Vagina (tissue), 2 donors: Measurements from ENCODE around the gene DBH. TPM values are rescaled to one million over a fixed set of nuclear protein-coding genes. Genes with fewer than 3 reads are reported as not detected.
"Not testable (repeated sequence)": the region's sequence is repeated elsewhere in the genome, so short reads cannot be mapped to it uniquely, and the experiment has no call there.

Source experiments
- DNase-seq, 2 donors: peaks; one replicate each; pipeline ENCODE4 v3.0.0-alpha.2; 2017; ENCODE audit errors: extremely low spot score in 2 of 2
- H3K27ac ChIP-seq: fragments of 200-600 bp; sonication (generic); one replicate; pipeline ENCODE4 v1.5.1; 2019
- H3K27me3 ChIP-seq: fragments of 200-600 bp; sonication (generic); one replicate; pipeline ENCODE4 v1.5.1; 2019
- H3K36me3 ChIP-seq, 2 donors: fragments of 200-600 bp; sonication (generic); one replicate each; pipeline ENCODE4 v1.5.1; 2017 to 2019
- H3K4me1 ChIP-seq: fragments of 200-600 bp; sonication (generic); one replicate; pipeline ENCODE4 v1.5.1; 2019
- H3K4me3 ChIP-seq, 2 donors: fragments of 200-600 bp; sonication (generic); 1 replicate in 1 of 2; 2 replicates in 1 of 2; pipeline ENCODE4 v1.5.1; 2016 to 2019
- H3K9me3 ChIP-seq: fragments of 200-600 bp; sonication (generic); one replicate; pipeline ENCODE4 v1.5.1; 2019
- CTCF ChIP-seq, 3 experiments: fragments of 450-650 bp in 2 of 3; fragments of 200-600 bp in 1 of 3; sonication (generic) in 1 of 3; IDR thresholded peaks; one replicate each; pipeline ENCODE4 v1.5.1; 2017 to 2019; ENCODE audit warnings: antibody characterized with exemption in 3 of 3, mild to moderate bottlenecking in 2 of 3, moderate library complexity in 2 of 3
- POLR2A ChIP-seq, 2 donors: fragments of 450-650 bp; IDR thresholded peaks; one replicate each; pipeline ENCODE4 v1.6.1; 2017; ENCODE audit warnings: antibody characterized with exemption in 2 of 2, mild to moderate bottlenecking in 2 of 2, moderate library complexity in 2 of 2
- POLR2AphosphoS5 ChIP-seq, 2 donors: sonication (generic); formaldehyde crosslinking; IDR thresholded peaks; one replicate each; pipeline ENCODE4 v1.9.0; 2017; ENCODE audit warnings: antibody characterized with exemption in 2 of 2, mild to moderate bottlenecking in 2 of 2, low read depth in 1 of 2; ENCODE audit not compliant: insufficient read depth in 1 of 2
- intact Hi-C: fragments of 100-400 bp; cut with DNase I; formaldehyde crosslinking; loops from one replicate; pipeline ENCODE4 v1.15.1; 2023
- total RNA-seq: library from RNA; depleted of rRNA; stranded (reverse); fragments of >200 nt; gene quantifications from one replicate; pipeline ENCODE4 v1.2.3, GENCODE V29; 2016

Gene DBH
- total RNA-seq, 1 donor from 2014 or later, result 12.0 TPM

DNA sequence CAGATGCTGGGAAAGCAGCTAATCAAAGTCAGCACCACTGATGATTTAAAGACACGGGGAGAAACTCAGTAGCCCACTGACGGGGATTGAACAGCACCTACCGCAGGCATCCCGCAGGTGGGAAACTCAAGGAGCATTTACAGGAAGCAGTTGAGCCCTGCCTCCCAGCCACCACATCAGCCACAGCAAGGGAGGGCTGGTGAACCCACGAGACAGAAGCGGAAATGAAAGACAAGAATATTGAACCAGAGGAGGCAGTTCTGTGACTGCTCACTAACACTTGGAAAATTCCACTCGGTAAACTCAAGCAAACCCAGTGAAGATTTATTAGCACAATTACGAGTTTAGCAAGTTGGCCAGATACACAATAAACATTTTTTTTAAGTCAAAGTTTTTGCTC lies 16.4 kb upstream of the DBH start:
- no peak for TF ChIP-seq CTCF (IDR thresholded peaks at IDR 0.05)
- TF ChIP-seq POLR2A (IDR thresholded peaks at IDR 0.05), result no peak
- no peak for TF ChIP-seq POLR2AphosphoS5 (IDR thresholded peaks at IDR 0.05; ENCODE audit: insufficient read depth in 1 of 2, low read depth in 1 of 2)
- no peaks in the 10 kb centered on the region for H3K27me3 ChIP-seq

DNA sequence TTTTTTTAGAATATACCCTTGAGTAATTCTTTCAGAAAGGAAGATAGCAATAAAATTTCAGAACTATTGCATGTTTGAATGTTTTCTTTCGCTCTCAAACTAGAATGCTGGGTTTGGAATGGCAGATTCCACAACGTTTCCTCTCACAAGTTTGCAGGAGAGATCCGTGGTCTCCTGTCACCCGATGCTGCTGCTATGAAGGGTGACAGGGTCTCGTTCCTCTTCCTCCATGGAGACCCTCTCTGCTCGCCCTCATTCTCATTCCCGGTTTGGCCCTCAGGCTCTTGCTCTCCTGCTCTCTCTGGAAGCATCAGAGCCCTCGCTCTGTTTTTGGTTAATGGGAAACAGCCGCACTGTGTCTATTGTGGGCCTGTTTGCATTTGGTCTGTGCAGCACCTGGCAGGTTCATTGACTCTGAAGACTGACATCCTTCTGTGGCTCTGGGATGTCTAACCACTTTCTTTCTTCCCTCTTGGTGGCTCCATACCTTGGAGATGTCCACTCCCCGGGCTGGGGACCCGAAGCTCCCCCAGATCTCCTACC lies 14.4 kb upstream of the DBH start:
- H3K27ac ChIP-seq, result no peak overlapping the region
- H3K4me3 ChIP-seq, result no peak overlapping the region
- no peak for TF ChIP-seq POLR2A (IDR thresholded peaks at IDR 0.05)
- no peak for TF ChIP-seq CTCF (IDR thresholded peaks at IDR 0.05)
- TF ChIP-seq POLR2AphosphoS5 (IDR thresholded peaks at IDR 0.05; ENCODE audit: insufficient read depth in 1 of 2, low read depth in 1 of 2), result no peak
- no peak for DNase-seq
- H3K36me3 ChIP-seq, result no peaks in the 10 kb centered on the region
- no peaks in the 10 kb centered on the region for H3K4me1 ChIP-seq
- H3K27me3 ChIP-seq, result no peaks in the 10 kb centered on the region
- intact Hi-C loops, result no loop called here
- H3K9me3 ChIP-seq, result no peaks in the 10 kb centered on the region

More for the DNA sequence above, 16.4 kb upstream of the DBH start:
- H3K9me3 ChIP-seq, result no peaks in the 10 kb centered on the region
- no peak overlapping the region for H3K4me3 ChIP-seq
- H3K36me3 ChIP-seq, result no peaks in the 10 kb centered on the region
- no peak overlapping the region for H3K27ac ChIP-seq
- intact Hi-C loops, result no loop called here
- no peak for DNase-seq
- no peaks in the 10 kb centered on the region for H3K4me1 ChIP-seq

DNA sequence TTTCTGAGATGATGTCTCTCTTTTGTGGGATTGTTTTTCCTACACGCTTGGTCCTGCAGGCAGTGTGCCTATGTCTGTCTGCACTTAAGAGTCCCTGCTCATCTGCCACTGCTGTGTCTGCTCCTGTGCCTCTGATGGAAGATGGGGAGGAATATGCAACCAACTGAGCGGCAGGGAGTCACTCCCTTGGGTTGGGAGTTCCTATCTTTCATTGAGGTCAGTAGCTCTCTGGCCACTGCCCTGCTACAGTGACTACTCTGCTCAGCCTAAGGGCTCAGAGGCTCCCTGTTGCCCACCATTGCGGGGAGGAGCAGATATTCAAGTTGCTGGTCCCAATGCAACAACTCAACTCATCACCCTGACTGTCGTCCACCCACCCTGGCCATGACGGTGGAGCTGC lies 13.6 kb upstream of the DBH start:
- no peak for TF ChIP-seq CTCF (IDR thresholded peaks at IDR 0.05)
- no peak for TF ChIP-seq POLR2AphosphoS5 (IDR thresholded peaks at IDR 0.05; ENCODE audit: insufficient read depth in 1 of 2, low read depth in 1 of 2)
- TF ChIP-seq POLR2A (IDR thresholded peaks at IDR 0.05), result no peak
- intact Hi-C loops, result no loop called here
- DNase-seq, result no peak
- Histone ChIP-seq H3K27me3 (no peaks in the 10 kb centered on the region), H3K27ac (no peak overlapping the region), H3K9me3 (no peaks in the 10 kb centered on the region), H3K36me3 (no peaks in the 10 kb centered on the region), H3K4me3 (no peak overlapping the region), H3K4me1 (no peaks in the 10 kb centered on the region)

GRCh38 chr9:133626008-133626407 lies 10.2 kb upstream of the DBH start:
- intact Hi-C loops, H3K9me3 ChIP-seq, H3K4me1 ChIP-seq, H3K27ac ChIP-seq, H3K36me3 ChIP-seq, H3K4me3 ChIP-seq, DNase-seq, H3K27me3 ChIP-seq: not testable (repeated sequence)

DNA sequence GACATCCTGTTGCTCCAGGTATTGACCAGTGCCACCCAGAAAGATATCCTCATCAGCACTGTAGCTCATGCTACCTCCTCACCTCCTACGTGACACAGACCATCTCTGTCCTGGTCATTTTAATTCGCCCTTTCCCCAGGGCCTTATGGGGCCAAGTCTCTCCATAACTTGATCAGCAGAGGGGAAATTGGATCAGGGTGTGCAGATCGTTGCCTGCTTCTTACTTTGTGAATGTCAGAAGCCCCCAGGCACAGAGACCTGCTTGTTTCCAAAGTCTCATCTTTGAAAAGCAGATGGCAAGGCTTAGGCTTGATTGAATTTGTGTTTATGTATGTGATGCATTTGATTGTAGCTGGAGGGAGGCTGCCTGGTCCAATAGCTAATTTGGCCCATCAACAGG lies 8.8 kb upstream of the DBH start:
- Histone ChIP-seq H3K4me3 (no peak overlapping the region), H3K9me3 (no peaks in the 10 kb centered on the region), H3K36me3 (no peaks in the 10 kb centered on the region), H3K27ac (no peak overlapping the region), H3K27me3 (no peaks in the 10 kb centered on the region), H3K4me1 (no peaks in the 10 kb centered on the region)
- TF ChIP-seq POLR2AphosphoS5 (IDR thresholded peaks at IDR 0.05; ENCODE audit: insufficient read depth in 1 of 2, low read depth in 1 of 2) (no peak), POLR2A (IDR thresholded peaks at IDR 0.05) (no peak), CTCF (IDR thresholded peaks at IDR 0.05) (no peak)
- DNase-seq, result no peak
- intact Hi-C loops, result no loop called here
